ENCODE results near the gene LRRC8D. TPM values are rescaled to one million over a fixed set of nuclear protein-coding genes. Genes with fewer than 3 reads are reported as not detected.
"Not testable (repeated sequence)": the region's sequence is repeated elsewhere in the genome, so short reads cannot be mapped to it uniquely, and the experiment has no call there.

Gene LRRC8D
- total RNA-seq, 4 donors from 2014 or later, result 8.7 to 19.1 (median 10.9) TPM

DNA sequence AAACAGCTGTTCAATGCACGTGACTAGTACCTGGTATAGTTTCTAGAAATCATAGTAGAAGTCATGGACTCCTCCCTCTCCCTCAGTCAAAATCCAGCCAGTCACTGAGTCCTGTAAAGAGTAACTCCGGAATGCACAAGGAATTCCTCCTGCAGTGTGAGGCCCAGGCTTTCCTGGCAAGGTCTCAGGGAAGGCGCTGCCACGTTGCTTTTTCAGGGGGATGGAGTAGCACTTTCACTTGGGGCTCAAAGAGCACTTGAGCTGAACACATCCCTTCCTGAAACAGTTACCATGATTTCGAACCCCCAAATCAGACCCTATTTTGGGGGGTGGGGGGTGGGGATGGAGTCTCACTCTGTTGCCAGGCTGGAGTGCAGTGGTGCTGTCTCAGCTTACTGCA is 26.4 kb upstream of the LRRC8D start:
- H3K27me3 ChIP-seq, result no peaks in the 10 kb centered on the region
- H3K4me1 ChIP-seq, result no peaks in the 10 kb centered on the region
- no peaks in the 10 kb centered on the region for H3K9me3 ChIP-seq
- H3K36me3 ChIP-seq, result no peaks in the 10 kb centered on the region
- 58 to 88% methylated on average over 1 to 5 of the region's 5 CpGs for WGBS, 2 donors
- H3K4me3 ChIP-seq, result no peak overlapping the region
- DNase-seq, result no peak
- TF ChIP-seq, protein P1, sequence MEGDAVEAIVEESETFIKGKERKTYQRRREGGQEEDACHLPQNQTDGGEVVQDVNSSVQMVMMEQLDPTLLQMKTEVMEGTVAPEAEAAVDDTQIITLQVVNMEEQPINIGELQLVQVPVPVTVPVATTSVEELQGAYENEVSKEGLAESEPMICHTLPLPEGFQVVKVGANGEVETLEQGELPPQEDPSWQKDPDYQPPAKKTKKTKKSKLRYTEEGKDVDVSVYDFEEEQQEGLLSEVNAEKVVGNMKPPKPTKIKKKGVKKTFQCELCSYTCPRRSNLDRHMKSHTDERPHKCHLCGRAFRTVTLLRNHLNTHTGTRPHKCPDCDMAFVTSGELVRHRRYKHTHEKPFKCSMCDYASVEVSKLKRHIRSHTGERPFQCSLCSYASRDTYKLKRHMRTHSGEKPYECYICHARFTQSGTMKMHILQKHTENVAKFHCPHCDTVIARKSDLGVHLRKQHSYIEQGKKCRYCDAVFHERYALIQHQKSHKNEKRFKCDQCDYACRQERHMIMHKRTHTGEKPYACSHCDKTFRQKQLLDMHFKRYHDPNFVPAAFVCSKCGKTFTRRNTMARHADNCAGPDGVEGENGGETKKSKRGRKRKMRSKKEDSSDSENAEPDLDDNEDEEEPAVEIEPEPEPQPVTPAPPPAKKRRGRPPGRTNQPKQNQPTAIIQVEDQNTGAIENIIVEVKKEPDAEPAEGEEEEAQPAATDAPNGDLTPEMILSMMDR (IDR thresholded peaks at IDR 0.05), result no peak
- no peak for TF ChIP-seq POLR2A (IDR thresholded peaks at IDR 0.05)
- no peak overlapping the region for H3K27ac ChIP-seq
- intact Hi-C loops (cut with DNase I), result no loop called here

DNA sequence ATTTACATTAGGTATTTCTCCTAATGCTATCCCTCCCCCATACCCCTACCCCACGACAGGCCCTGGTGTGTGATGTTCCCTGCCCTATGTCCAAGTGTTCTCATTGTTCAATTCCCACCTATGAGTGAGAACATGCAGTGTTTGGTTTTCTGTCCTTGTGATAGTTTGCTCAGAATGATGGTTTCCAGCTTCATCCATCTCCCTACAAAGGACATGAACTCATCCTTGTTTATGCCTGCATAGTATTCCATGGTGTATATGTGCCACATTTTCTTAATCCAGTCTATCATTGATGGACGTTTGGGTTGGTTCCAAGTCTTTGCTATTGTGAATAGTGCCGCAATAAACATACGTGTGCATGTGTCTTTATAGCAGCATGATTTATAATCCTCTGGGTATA is 25.3 kb upstream of the LRRC8D start:
- 60 to 77% methylated on average over 2 to 4 of the region's 4 CpGs for WGBS, 2 donors
- H3K27ac ChIP-seq; H3K36me3 ChIP-seq; H3K4me1 ChIP-seq; intact Hi-C loops (cut with DNase I); H3K27me3 ChIP-seq; DNase-seq; H3K9me3 ChIP-seq; H3K4me3 ChIP-seq: not testable (repeated sequence)

- DNase-seq; H3K27ac ChIP-seq; intact Hi-C loops (cut with DNase I); H3K4me1 ChIP-seq; H3K9me3 ChIP-seq; H3K4me3 ChIP-seq; H3K36me3 ChIP-seq; H3K27me3 ChIP-seq: not testable (repeated sequence)
- 100% methylated on average over 1 of the region's 32 CpGs; no CpG with 5 or more reads in 1 of the 2 donors for WGBS, 2 donors
Observed at GRCh38 chr1:89797876-89798275, 23.0 kb upstream of the LRRC8D start.

DNA sequence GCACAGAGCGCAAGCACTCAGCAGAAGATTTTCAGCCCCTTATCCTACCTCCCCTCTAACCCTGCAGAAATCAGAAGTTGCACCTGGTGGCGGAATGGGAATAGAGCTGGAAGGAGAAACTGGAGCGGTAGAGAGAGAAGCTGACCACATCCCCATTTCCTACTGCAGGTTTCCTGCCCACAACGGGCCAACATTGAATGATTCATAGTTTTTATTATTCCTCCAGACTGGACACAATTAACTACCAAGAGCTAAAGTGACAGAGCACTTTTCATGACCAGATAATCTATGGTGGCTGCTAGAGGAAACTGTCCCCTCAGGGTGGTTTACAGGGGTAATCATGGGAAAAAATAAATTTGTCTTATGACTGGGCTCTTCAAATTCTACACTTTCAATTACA is 21.3 kb upstream of the LRRC8D start:
- no peaks in the 10 kb centered on the region for H3K4me1 ChIP-seq
- no peak for DNase-seq
- intact Hi-C loops (cut with DNase I), result no loop called here
- WGBS, 2 donors, result 66 to 83% methylated on average over 2 to 4 of the region's 4 CpGs
- no peak overlapping the region for H3K27ac ChIP-seq
- H3K4me3 ChIP-seq, result no peak overlapping the region
- H3K27me3 ChIP-seq, result no peaks in the 10 kb centered on the region
- H3K36me3 ChIP-seq, result no peaks in the 10 kb centered on the region
- TF ChIP-seq POLR2A (IDR thresholded peaks at IDR 0.05), result no peak
- TF ChIP-seq, protein P1 (IDR thresholded peaks at IDR 0.05), result no peak
- H3K9me3 ChIP-seq, result no peaks in the 10 kb centered on the region

GRCh38 chr1:89800022-89800655 is 20.7 kb upstream of the LRRC8D start:
- intact Hi-C loops (cut with DNase I), result no loop called here
- WGBS, 2 donors, result 79 to 89% methylated on average over 4 of the region's 4 CpGs
- no peaks in the 10 kb centered on the region for H3K9me3 ChIP-seq
- no peaks in the 10 kb centered on the region for H3K4me1 ChIP-seq
- H3K27me3 ChIP-seq, result no peaks in the 10 kb centered on the region
- H3K36me3 ChIP-seq, result no peaks in the 10 kb centered on the region
- no peak for DNase-seq
- no peak overlapping the region for H3K4me3 ChIP-seq
- H3K27ac ChIP-seq, result no peak overlapping the region
- TF ChIP-seq, protein P1 (IDR thresholded peaks at IDR 0.05), result no peak
- no peak for TF ChIP-seq POLR2A (IDR thresholded peaks at IDR 0.05)

GRCh38 chr1:89800718-89801117 is 20.1 kb upstream of the LRRC8D start:
- no peak overlapping the region for H3K27ac ChIP-seq
- WGBS, 2 donors, result 72 to 91% methylated on average over 7 of the region's 7 CpGs
- intact Hi-C loops (cut with DNase I), result no loop called here
- TF ChIP-seq, protein P1 (IDR thresholded peaks at IDR 0.05), result no peak
- no peaks in the 10 kb centered on the region for H3K27me3 ChIP-seq
- H3K4me3 ChIP-seq, result no peak overlapping the region
- no peaks in the 10 kb centered on the region for H3K9me3 ChIP-seq
- no peak for DNase-seq
- H3K4me1 ChIP-seq, result no peaks in the 10 kb centered on the region
- no peaks in the 10 kb centered on the region for H3K36me3 ChIP-seq

All from esophagus squamous epithelium (tissue), 5 donors.